Kidney epithelial cell (primary cell): ENCODE results near the gene PINLYP. TPM values are rescaled to one million over a fixed set of nuclear protein-coding genes. Genes with fewer than 3 reads are reported as not detected.
"Not testable (repeated sequence)": the region's sequence is repeated elsewhere in the genome, so short reads cannot be mapped to it uniquely, and the experiment has no call there.

ENCODE experiments used
- DNase-seq: peaks from one replicate; pipeline ENCODE4 v3.0.0-alpha.2; 2010; ENCODE audit warnings: low read depth
- H3K27me3 ChIP-seq: 2 replicates; pipeline ENCODE4 v1.6.0; 2011; ENCODE audit warnings: low read length; ENCODE audit not compliant: control insufficient read depth, insufficient read depth
- H3K36me3 ChIP-seq: 2 replicates; pipeline ENCODE4 v1.5.1; 2011; ENCODE audit warnings: low read length; ENCODE audit not compliant: control insufficient read depth, insufficient read depth
- H3K4me3 ChIP-seq: 2 replicates; pipeline ENCODE4 v1.5.1; 2011; ENCODE audit warnings: low read depth, mild to moderate bottlenecking, control low read depth, low read length
- CTCF ChIP-seq: IDR thresholded peaks from 2 replicates; pipeline ENCODE4 v1.5.1; 2011; ENCODE audit warnings: mild to moderate bottlenecking, moderate library complexity, low read length, control low read depth, inconsistent platforms; ENCODE audit not compliant: insufficient read depth, poor library complexity, severe bottlenecking
- total RNA-seq: library from RNA; depleted of rRNA; stranded (reverse); fragments of >200 nt; gene quantifications from 2 replicates; pipeline ENCODE4 v1.2.3, GENCODE V29; 2015

The PINLYP gene
- total RNA-seq, 1 donor from 2014 or later, result 3.1 TPM

GRCh38 chr19:43581467-43581866 lies 5.9 kb downstream of the PINLYP start:
- no peak overlapping the region for H3K4me3 ChIP-seq
- peaks cover 2% of the 10 kb centered on the region for H3K36me3 ChIP-seq
- TF ChIP-seq CTCF, result no peak
- H3K27me3 ChIP-seq, result no peaks in the 10 kb centered on the region
- DNase-seq, result no peak

- no peak for TF ChIP-seq CTCF
- H3K27me3 ChIP-seq, result no peaks in the 10 kb centered on the region
- DNase-seq, result no peak
- peaks cover 2% of the 10 kb centered on the region for H3K36me3 ChIP-seq
- H3K4me3 ChIP-seq, result no peak overlapping the region
Measured at GRCh38 chr19:43582495-43582894, 6.9 kb downstream of the PINLYP start.

- TF ChIP-seq CTCF, result no peak
- Histone ChIP-seq H3K36me3 (peaks cover 2% of the 10 kb centered on the region), H3K27me3 (no peaks in the 10 kb centered on the region), H3K4me3 (no peak overlapping the region)
- DNase-seq, result peak; percentile 32
Measured at GRCh38 chr19:43584484-43584883, 8.9 kb downstream of the PINLYP start.

GRCh38 chr19:43586346-43586745 lies 10.7 kb downstream of the PINLYP start:
- H3K36me3 ChIP-seq, result peaks cover 4% of the 10 kb centered on the region
- H3K4me3 ChIP-seq, result no peak overlapping the region
- no peak for TF ChIP-seq CTCF
- DNase-seq, result no peak
- no peaks in the 10 kb centered on the region for H3K27me3 ChIP-seq

GRCh38 chr19:43587029-43587428 lies 11.4 kb downstream of the PINLYP start:
- DNase-seq, H3K4me3 ChIP-seq, H3K36me3 ChIP-seq, H3K27me3 ChIP-seq: not testable (repeated sequence)

- peaks cover 6% of the 10 kb centered on the region for H3K36me3 ChIP-seq
- TF ChIP-seq CTCF, result no peak
Measured at GRCh38 chr19:43589277-43589676, 13.7 kb downstream of the PINLYP start.

More at GRCh38 chr19:43589277-43589676, 13.7 kb downstream of the PINLYP start:
- Histone ChIP-seq H3K4me3 (no peak overlapping the region), H3K27me3 (no peaks in the 10 kb centered on the region)
- no peak for DNase-seq
